Lung (tissue), 12 donors: ENCODE measurements around the gene FMO1. TPM values are rescaled to one million over a fixed set of nuclear protein-coding genes. Genes with fewer than 3 reads are reported as not detected.

Source experiments
- ATAC-seq: fragments of 200-7000 bp; cut with Tn5 transposase; one replicate; pipeline ENCODE4 v1.9.1; 2020; ENCODE audit warnings: moderate number of reproducible peaks; ENCODE audit not compliant: insufficient read depth, low FRiP score
- DNase-seq, 3 donors: peaks; one replicate each; pipeline ENCODE4 v3.0.0-alpha.2; 2013 to 2017
- H3K27ac ChIP-seq, 2 donors: one replicate each; pipeline ENCODE4 v1.5.1; 2013; ENCODE audit warnings: mild to moderate bottlenecking in 2 of 2, moderate library complexity in 2 of 2, control low read depth in 1 of 2, inconsistent platforms in 1 of 2, low read depth in 1 of 2, low read length in 1 of 2
- H3K27me3 ChIP-seq, 3 donors: one replicate each; pipeline ENCODE4 v1.5.1; 2013; ENCODE audit warnings: low read length in 2 of 3; ENCODE audit not compliant: control insufficient read depth in 3 of 3, insufficient read depth in 3 of 3
- H3K36me3 ChIP-seq, 4 donors: one replicate each; pipeline ENCODE4 v1.5.1; 2013; ENCODE audit warnings: low read length in 4 of 4, mild to moderate bottlenecking in 1 of 4, moderate library complexity in 1 of 4; ENCODE audit not compliant: control insufficient read depth in 4 of 4, insufficient read depth in 4 of 4
- H3K4me1 ChIP-seq, 5 donors: one replicate each; pipeline ENCODE4 v1.5.1; 2013; ENCODE audit warnings: low read length in 5 of 5, mild to moderate bottlenecking in 2 of 5, moderate library complexity in 1 of 5; ENCODE audit not compliant: control insufficient read depth in 5 of 5, insufficient read depth in 5 of 5
- H3K4me3 ChIP-seq: one replicate; pipeline ENCODE4 v1.5.1; 2013; ENCODE audit warnings: mild to moderate bottlenecking, control low read depth, moderate library complexity
- H3K9ac ChIP-seq, 2 donors: one replicate each; pipeline ENCODE4 v1.5.1; 2013; ENCODE audit warnings: low read length in 2 of 2, control low read depth in 1 of 2; ENCODE audit not compliant: insufficient read depth in 1 of 2
- H3K9me3 ChIP-seq, 4 donors: one replicate each; pipeline ENCODE4 v1.5.1; 2013; ENCODE audit warnings: low read length in 3 of 4, mild to moderate bottlenecking in 1 of 4, moderate library complexity in 1 of 4; ENCODE audit not compliant: control insufficient read depth in 4 of 4, insufficient read depth in 3 of 4
- WGBS, 2 donors: extraction: QIAGEN DNeasy Blood & Tissue Kit; methylation state at CpG; one replicate each; pipeline ENCODE4 v1.1.7; 2013; 5-methylcytosine and 5-hydroxymethylcytosine counted together
- polyA plus RNA-seq, 2 donors: library from polyadenylated mRNA; stranded (reverse); fragments of 200-250 nt; gene quantifications; one replicate each; pipeline ENCODE4 v1.2.1, GENCODE V29; 2013
- total RNA-seq, 2 donors: library from RNA; depleted of rRNA in 1 of 2; stranded (reverse); fragments of >200 nt in 1 of 2; gene quantifications; one replicate each; pipeline ENCODE4 v1.2.1, GENCODE V29; 2014 to 2021
- TF ChIP-seq, protein P1 (sequence below): IDR thresholded peaks from 2 replicates; pipeline ENCODE4 v1.5.1; 2012; ENCODE audit warnings: mild to moderate bottlenecking; ENCODE audit errors: control extremely low read depth, extremely low read depth
- donor health status: control.
- donor health status: control.
- donor health status: Bipolar disorder and iron deficiency.
- donor health status: healthy.
- donor health status: DM: yes; HTN: yes; CAD: no.

FMO1 gene
- total and polyA plus RNA-seq, 4 donors, result 0.47 to 8.7 (median 2.1) TPM

- WGBS, 2 donors, result 10 to 13% methylated on average over 1 of the region's 1 CpG
- DNase-seq (no peak), ATAC-seq (no peak)
- H3K27ac ChIP-seq, result peak overlapping the region in 1 of 2 donors; percentile 60
- TF ChIP-seq, protein P1, sequence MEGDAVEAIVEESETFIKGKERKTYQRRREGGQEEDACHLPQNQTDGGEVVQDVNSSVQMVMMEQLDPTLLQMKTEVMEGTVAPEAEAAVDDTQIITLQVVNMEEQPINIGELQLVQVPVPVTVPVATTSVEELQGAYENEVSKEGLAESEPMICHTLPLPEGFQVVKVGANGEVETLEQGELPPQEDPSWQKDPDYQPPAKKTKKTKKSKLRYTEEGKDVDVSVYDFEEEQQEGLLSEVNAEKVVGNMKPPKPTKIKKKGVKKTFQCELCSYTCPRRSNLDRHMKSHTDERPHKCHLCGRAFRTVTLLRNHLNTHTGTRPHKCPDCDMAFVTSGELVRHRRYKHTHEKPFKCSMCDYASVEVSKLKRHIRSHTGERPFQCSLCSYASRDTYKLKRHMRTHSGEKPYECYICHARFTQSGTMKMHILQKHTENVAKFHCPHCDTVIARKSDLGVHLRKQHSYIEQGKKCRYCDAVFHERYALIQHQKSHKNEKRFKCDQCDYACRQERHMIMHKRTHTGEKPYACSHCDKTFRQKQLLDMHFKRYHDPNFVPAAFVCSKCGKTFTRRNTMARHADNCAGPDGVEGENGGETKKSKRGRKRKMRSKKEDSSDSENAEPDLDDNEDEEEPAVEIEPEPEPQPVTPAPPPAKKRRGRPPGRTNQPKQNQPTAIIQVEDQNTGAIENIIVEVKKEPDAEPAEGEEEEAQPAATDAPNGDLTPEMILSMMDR, result no peak
- peak overlapping the region in 1 of 2 donors; percentile 67 for H3K9ac ChIP-seq
- peaks cover 0 to 7% (median 0%) of the 10 kb centered on the region in 5 donors for H3K4me1 ChIP-seq
- H3K4me3 ChIP-seq, result no peak overlapping the region
- H3K27me3 ChIP-seq, result no peaks in the 10 kb centered on the region
- H3K9me3 ChIP-seq, result no peaks in the 10 kb centered on the region
- H3K36me3 ChIP-seq, result no peaks in the 10 kb centered on the region
Measured at GRCh38 chr1:171313319-171313834, 65.1 kb downstream of the FMO1 start.

GRCh38 chr1:171313835-171314320, 65.6 kb downstream of the FMO1 start, which contains the start of gene FMO4:
TSS of gene FMO4 (plus strand) at chr1:171314183. CDS start at chr1:171319826, 5,643 bp downstream.
- Histone ChIP-seq H3K27me3 (no peaks in the 10 kb centered on the region), H3K27ac (peak within 1 kb of the TSS in 1 of 2 donors; percentile 64), H3K9ac (peak within 1 kb of the TSS in 1 of 2 donors; percentile 97), H3K4me3 (no peak within 1 kb of the TSS), H3K9me3 (no peaks in the 10 kb centered on the region), H3K36me3 (no peaks in the 10 kb centered on the region), H3K4me1 (peaks cover 0 to 7% (median 0%) of the 10 kb centered on the region in 5 donors)
- ATAC-seq (peak; percentile 98), DNase-seq (peak; percentile 97 to 100 (median 100))
- TF ChIP-seq, protein P1, result peak; percentile 79
- WGBS, 2 donors, result 0 to 1% methylated on average over 10 of the region's 10 CpGs

DNA sequence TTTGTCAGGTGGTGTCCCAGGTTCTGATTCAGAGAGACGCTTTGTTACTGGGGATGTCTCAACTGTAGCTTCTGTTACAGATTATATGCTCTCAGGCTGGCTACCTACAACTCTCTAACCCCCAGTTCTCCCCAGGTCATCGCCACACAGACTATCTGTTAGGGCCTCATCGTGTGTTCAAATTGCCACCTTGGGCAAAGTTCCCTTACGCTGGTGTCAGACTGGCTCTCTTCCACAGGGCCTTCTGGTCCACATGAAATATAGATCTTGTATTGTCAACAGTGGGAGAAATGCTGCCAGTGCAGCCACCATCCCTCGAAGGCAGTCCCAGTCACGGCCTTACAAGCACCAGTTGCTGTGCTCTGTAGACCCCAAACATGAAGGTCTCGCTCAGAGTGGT, 81.0 kb downstream of the FMO1 start:
- ATAC-seq (no peak), DNase-seq (no peak)
- no peaks in the 10 kb centered on the region for H3K9me3 ChIP-seq
- H3K27me3 ChIP-seq, result no peaks in the 10 kb centered on the region
- H3K36me3 ChIP-seq, result peaks cover 0 to 3% (median 0%) of the 10 kb centered on the region in 4 donors
- H3K9ac ChIP-seq, result no peak overlapping the region
- no peak overlapping the region for H3K27ac ChIP-seq
- H3K4me3 ChIP-seq, result no peak overlapping the region
- peaks cover 0 to 3% (median 0%) of the 10 kb centered on the region in 5 donors for H3K4me1 ChIP-seq
- WGBS, 2 donors, result 94 to 95% methylated on average over 7 of the region's 7 CpGs
- TF ChIP-seq, protein P1, result no peak
